HUES64 (cell line): ENCODE results near the gene TCAP.

ENCODE experiments used
- H3K27ac ChIP-seq: 2 replicates; pipeline ENCODE4 v1.7.0; 2013; ENCODE audit warnings: low read depth, low read length, inconsistent platforms
- H3K27me3 ChIP-seq: 2 replicates; pipeline ENCODE4 v1.6.1; 2013; ENCODE audit warnings: mild to moderate bottlenecking, low read length; ENCODE audit not compliant: insufficient read depth
- H3K36me3 ChIP-seq: 2 replicates; pipeline ENCODE4 v1.6.1; 2013; ENCODE audit warnings: mild to moderate bottlenecking, low read length; ENCODE audit not compliant: insufficient read depth
- H3K4me1 ChIP-seq: 2 replicates; pipeline ENCODE4 v1.6.1; 2013; ENCODE audit warnings: mild to moderate bottlenecking, low read length, moderate library complexity; ENCODE audit not compliant: insufficient read depth
- H3K4me3 ChIP-seq: 2 replicates; pipeline ENCODE4 v1.5.1; 2013; ENCODE audit warnings: mild to moderate bottlenecking, low read length, moderate library complexity
- H3K9ac ChIP-seq: 2 replicates; pipeline ENCODE4 v1.6.1; 2013; ENCODE audit warnings: mild to moderate bottlenecking, low read depth, low read length
- H3K9me3 ChIP-seq: 2 replicates; pipeline ENCODE4 v1.6.1; 2013; ENCODE audit warnings: low read depth, low read length; ENCODE audit not compliant: insufficient read depth
- WGBS: fragments of 150-250, 120-280 bp; methylation state at CpG from one replicate; pipeline ENCODE4 v1.1.7; 2013; ENCODE audit warnings: missing lambda C conversion rate; 5-methylcytosine and 5-hydroxymethylcytosine counted together

TCAP gene

DNA sequence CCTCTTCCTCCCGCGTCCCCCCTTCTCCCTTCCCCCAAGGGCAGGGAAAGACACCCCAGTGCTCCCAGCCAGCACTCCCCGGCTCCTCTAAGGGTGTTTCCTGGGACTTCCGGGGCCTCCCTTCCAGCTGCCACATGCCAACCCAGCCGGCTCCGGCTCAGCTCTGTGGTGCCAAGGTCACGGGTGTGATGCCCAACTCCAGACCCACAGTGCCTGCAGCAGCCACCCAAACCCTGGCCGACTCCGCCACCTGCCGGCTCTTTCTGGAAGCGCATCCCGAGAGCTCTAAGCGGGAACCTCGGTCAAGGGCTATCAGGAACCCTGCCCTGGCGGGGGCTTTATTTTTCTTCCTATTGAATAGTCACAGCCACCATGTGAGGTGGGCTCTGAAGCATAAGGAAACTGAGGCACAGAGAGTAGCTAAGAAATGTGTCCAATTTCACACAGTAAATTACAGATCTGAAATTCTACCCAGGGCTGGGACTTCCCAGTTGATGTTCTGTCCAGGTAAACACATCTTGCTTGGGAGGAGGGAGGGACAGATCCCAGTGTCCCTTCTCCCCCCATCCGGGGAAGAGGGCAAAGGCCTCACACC, 41.7 kb upstream of the TCAP start:
- Histone ChIP-seq H3K4me3 (no peak overlapping the region), H3K4me1 (peaks cover 7% of the 10 kb centered on the region), H3K9ac (no peak overlapping the region), H3K27me3 (peaks cover 84% of the 10 kb centered on the region), H3K27ac (no peak overlapping the region), H3K36me3 (no peaks in the 10 kb centered on the region), H3K9me3 (no peaks in the 10 kb centered on the region)
- WGBS = 10% methylated on average over 16 of the region's 16 CpGs

- Histone ChIP-seq H3K4me1 (peaks cover 16% of the 10 kb centered on the region), H3K27me3 (peaks cover 81% of the 10 kb centered on the region), H3K4me3 (no peak overlapping the region), H3K9ac (no peak overlapping the region), H3K9me3 (no peaks in the 10 kb centered on the region), H3K27ac (no peak overlapping the region), H3K36me3 (no peaks in the 10 kb centered on the region)
- WGBS = 66% methylated on average over 8 of the region's 8 CpGs
Measured at GRCh38 chr17:39624313-39624712, 40.8 kb upstream of the TCAP start.

DNA sequence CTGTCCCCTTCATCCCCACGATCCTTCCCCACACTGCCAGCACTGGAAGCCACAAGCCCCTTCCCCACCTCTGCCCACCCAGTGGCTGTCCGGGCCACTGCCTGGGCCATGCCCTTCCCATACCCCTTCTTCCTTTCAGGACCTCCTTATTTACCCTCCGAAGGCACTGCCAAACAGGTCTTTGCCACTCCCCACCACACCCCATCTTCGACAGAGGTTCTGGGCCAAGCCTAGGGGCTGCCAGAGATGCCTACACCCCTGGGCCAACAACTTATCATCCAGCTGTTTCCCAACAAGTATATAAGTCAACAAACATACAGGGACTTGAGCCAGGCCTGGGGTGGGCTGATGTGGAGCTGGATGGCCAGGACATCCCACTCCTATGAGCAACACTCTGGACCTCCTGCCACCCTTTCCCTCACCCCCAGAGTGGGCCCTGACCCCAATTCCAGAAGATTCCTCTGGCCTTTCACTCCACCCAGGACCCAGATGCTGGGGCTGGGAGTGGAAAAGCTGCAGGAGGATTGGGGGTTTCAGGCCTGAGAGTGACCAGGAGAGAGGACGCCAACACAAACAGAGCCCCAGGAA, 39.9 kb upstream of the TCAP start:
- no peak overlapping the region for H3K27ac ChIP-seq
- H3K9me3 ChIP-seq = no peaks in the 10 kb centered on the region
- H3K9ac ChIP-seq = no peak overlapping the region
- peaks cover 16% of the 10 kb centered on the region for H3K4me1 ChIP-seq
- peaks cover 77% of the 10 kb centered on the region for H3K27me3 ChIP-seq
- H3K36me3 ChIP-seq = no peaks in the 10 kb centered on the region
- H3K4me3 ChIP-seq = no peak overlapping the region
- 79% methylated on average over 4 of the region's 5 CpGs for WGBS

DNA sequence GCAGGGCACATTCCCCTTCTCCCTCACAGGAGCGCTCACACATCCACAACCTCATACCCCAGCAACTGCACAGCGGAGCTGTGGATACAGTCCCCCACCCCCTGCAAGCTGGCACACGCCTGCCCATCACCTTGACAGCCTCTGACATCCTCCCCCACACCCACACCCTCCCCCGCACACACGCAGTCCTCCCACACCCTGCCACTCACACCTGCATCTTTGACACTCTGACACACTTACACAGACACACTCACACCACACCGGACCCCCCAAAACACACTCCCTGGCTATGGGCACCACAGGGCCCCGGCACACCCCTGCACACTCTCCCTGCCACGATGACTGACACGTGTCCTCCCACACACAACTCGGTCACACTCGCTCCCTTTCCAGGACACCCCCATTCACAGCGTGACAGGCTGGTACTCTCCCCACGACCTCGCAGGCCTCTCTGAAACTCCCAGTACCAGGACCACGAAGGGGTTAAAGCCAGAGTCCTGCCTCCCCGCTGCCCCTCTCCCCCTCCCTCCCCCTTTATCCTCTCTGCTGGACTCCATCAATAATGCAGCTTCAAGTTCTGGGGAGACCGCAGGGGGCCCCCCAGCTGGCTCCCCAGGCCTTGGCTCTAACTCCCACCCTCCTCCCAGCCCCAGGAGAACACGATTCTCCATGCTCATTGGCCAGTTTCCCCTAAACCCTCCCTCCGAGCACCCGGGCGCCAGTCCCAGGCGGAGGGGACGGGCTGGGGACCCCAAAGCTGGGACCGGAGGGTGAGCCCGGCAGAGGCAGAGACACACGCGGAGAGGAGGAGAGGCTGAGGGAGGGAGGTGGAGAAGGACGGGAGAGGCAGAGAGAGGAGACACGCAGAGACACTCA, 38.7 kb upstream of the TCAP start, which contains the start of gene PPP1R1B:
PPP1R1B (plus strand) TSS at position 782 of the 876 bp plus-strand sequence. CDS start 441 bp downstream, outside the sequence.
- H3K27me3 ChIP-seq = peaks cover 70% of the 10 kb centered on the region
- H3K9ac ChIP-seq = no peak within 1 kb of the TSS

GRCh38 chr17:39627047-39627711, 38.0 kb upstream of the TCAP start:
- Histone ChIP-seq H3K27me3 (peaks cover 63% of the 10 kb centered on the region), H3K9ac (no peak overlapping the region), H3K9me3 (no peaks in the 10 kb centered on the region), H3K36me3 (no peaks in the 10 kb centered on the region), H3K27ac (no peak overlapping the region), H3K4me3 (peak overlapping the region; percentile 57), H3K4me1 (peaks cover 29% of the 10 kb centered on the region)
- WGBS = under 1% methylated on average over 72 of the region's 72 CpGs

More for the DNA sequence above, 38.7 kb upstream of the TCAP start, which contains the start of gene PPP1R1B:
- Histone ChIP-seq H3K4me3 (peak within 1 kb of the TSS; percentile 57), H3K9me3 (no peaks in the 10 kb centered on the region), H3K36me3 (no peaks in the 10 kb centered on the region), H3K27ac (no peak within 1 kb of the TSS), H3K4me1 (peaks cover 22% of the 10 kb centered on the region)
- WGBS = 17% methylated on average over 29 of the region's 29 CpGs

DNA sequence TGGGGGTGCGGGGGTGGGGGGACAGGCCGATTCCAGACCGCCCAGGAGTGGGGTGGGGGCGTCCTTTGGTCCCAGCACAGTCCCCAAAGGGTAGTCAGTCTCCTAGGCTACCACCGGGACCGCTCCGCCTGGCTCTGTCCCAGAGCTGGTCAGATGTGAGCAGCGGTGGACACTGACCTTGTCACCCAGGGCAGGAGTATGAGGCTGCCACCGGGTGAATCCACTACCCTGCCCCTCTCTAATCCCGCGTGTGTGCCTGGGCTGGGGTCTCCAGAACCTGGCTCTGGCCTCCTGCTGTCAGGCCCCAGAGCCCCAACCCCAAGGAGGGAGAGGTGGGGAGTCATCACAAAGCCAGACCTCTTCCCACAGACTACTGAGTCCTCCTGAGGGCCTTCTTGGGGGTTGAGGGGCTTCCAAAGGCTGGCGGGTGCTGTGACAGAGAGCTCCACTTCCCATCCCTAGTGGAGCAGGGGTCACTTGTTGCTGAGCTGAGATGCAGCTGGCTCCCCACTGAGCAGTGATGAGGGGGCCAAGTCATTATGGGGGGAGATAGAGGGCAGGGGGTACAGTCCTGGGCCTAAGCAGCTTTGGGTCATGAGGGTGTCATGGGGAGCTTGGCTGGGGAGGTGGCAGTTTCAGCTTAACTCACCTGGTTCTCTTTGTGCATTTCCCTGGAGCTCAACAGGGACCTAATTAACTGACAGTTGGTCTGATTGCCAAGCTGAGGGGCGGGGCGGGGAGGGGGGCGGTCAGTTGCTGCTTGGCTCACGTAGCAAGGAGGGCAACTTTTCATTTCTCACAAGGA, 37.2 kb upstream of the TCAP start:
- H3K4me3 ChIP-seq = peak overlapping the region; percentile 57
- H3K9me3 ChIP-seq = no peaks in the 10 kb centered on the region
- WGBS = 11% methylated on average over 16 of the region's 16 CpGs
- no peak overlapping the region for H3K27ac ChIP-seq
- H3K4me1 ChIP-seq = peaks cover 32% of the 10 kb centered on the region
- H3K27me3 ChIP-seq = peaks cover 62% of the 10 kb centered on the region
- no peak overlapping the region for H3K9ac ChIP-seq
- H3K36me3 ChIP-seq = no peaks in the 10 kb centered on the region

- H3K4me3 ChIP-seq = no peak overlapping the region
- peaks cover 32% of the 10 kb centered on the region for H3K4me1 ChIP-seq
- no peak overlapping the region for H3K9ac ChIP-seq
- H3K9me3 ChIP-seq = no peaks in the 10 kb centered on the region
- H3K27ac ChIP-seq = no peak overlapping the region
- no peaks in the 10 kb centered on the region for H3K36me3 ChIP-seq
- H3K27me3 ChIP-seq = peaks cover 54% of the 10 kb centered on the region
- 56% methylated on average over 10 of the region's 10 CpGs for WGBS
Measured at GRCh38 chr17:39628655-39629493, 36.3 kb upstream of the TCAP start.

DNA sequence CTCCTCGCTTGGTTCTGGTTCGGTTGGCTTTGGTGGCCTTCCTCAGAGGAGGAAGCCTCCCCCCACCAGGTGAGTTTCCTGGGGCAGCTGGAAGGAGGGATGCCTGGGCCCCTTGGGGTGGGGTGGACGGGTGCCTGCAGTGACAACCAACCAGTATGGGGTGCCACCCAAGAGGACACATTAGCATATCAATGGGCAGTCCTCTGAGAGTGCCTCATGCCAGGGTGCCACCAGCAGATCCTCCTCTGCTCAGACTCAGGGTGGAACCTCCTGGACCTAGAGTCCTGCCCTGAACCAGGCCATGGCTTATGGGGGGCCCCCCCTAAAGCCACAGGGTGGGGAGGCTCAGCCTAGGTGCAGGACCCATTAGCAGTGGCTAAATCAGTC, 35.7 kb upstream of the TCAP start:
- peaks cover 32% of the 10 kb centered on the region for H3K4me1 ChIP-seq
- WGBS = 66% methylated on average over 3 of the region's 3 CpGs
- peaks cover 50% of the 10 kb centered on the region for H3K27me3 ChIP-seq

DNA sequence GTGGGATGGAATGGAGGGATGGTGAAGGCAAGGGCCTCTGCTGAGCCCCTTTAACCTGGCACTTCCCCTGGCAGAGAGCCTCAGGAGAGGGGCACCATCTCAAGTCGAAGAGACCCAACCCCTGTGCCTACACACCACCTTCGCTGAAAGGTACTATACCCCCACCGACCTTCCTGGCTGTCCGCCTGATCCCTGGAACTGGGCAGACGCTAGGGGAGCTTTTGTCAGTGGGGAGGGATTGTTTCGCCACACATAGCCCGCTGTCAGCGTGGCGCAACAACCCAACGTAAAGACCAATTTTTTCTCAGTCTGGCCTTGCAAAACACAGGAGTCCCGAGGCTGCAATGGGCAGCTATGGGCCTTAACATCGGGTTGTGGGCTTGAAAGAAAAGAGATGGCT, 35.3 kb upstream of the TCAP start:
- H3K27me3 ChIP-seq = peaks cover 46% of the 10 kb centered on the region
- 87% methylated on average over 12 of the region's 12 CpGs for WGBS
- H3K36me3 ChIP-seq = no peaks in the 10 kb centered on the region
- no peak overlapping the region for H3K27ac ChIP-seq
- no peak overlapping the region for H3K9ac ChIP-seq
- no peak overlapping the region for H3K4me3 ChIP-seq
- H3K9me3 ChIP-seq = no peaks in the 10 kb centered on the region
- peaks cover 32% of the 10 kb centered on the region for H3K4me1 ChIP-seq

More for the DNA sequence above, 35.7 kb upstream of the TCAP start:
- no peak overlapping the region for H3K4me3 ChIP-seq
- H3K27ac ChIP-seq = no peak overlapping the region
- H3K36me3 ChIP-seq = no peaks in the 10 kb centered on the region
- H3K9ac ChIP-seq = no peak overlapping the region
- H3K9me3 ChIP-seq = no peaks in the 10 kb centered on the region

DNA sequence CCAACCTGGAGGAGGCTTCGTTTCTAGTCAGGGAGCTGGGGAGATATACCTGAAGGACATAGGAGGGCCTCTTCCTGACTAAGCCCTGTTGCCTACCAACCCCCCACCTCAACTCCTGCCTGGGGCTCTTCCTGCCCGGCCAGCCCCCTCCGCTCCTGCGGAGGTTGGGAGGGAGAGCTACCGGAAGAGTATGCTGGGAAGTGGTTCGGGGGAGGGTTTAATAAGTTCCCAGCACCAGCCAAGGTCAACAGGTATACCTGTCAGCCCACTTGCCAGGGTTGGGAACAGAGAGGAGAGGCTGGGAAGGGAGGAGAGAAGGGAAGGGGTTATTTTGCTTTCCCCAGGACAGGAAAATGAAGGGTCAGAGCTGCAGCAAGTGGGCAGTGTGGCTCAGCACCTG, 33.7 kb upstream of the TCAP start:
- Histone ChIP-seq H3K4me3 (peak overlapping the region; percentile 13; the same call in 1 of the 2 replicates), H3K9me3 (no peaks in the 10 kb centered on the region), H3K36me3 (no peaks in the 10 kb centered on the region), H3K27ac (no peak overlapping the region), H3K9ac (0 out of 2 replicates have a peak overlapping the region, but pooled peaks have one; percentile 15), H3K27me3 (peaks cover 31% of the 10 kb centered on the region), H3K4me1 (peaks cover 41% of the 10 kb centered on the region)
- 8% methylated on average over 5 of the region's 6 CpGs for WGBS
